H1 (cell line): ENCODE measurements around the gene IFT27. TPM values are rescaled to one million over a fixed set of nuclear protein-coding genes. Genes with fewer than 3 reads are reported as not detected.

ENCODE experiments used
- CTCF ChIA-PET: fragments of 300-600 bp; sonication (Branson Sonifier 250); formaldehyde crosslinking; loops from one replicate; lab custom pipeline; 2021; ENCODE audit not compliant: partially characterized antibody; lab: Charles Lee
- POLR2A ChIA-PET: fragments of 300-600 bp; sonication (Branson Sonifier 250); formaldehyde crosslinking; loops from one replicate; lab custom pipeline; 2021; ENCODE audit warnings: inconsistent platforms; ENCODE audit not compliant: partially characterized antibody; lab: Charles Lee
- DNase-seq, 2 experiments: peaks; one replicate each; pipeline versions ENCODE4 v3.0.0 to v3.0.0-alpha.2; 2010 to 2022; ENCODE audit warnings: low spot score in 2 of 2, low read depth in 1 of 2, mixed read lengths in 1 of 2
- FAIRE-seq: peaks from 2 replicates; lab custom pipeline; 2011; peaks lifted over from hg19 to GRCh38; lab: Jason Lieb, UNC
- H2AFZ ChIP-seq: 2 replicates; pipeline ENCODE4 v1.8.1; 2012; ENCODE audit warnings: low read length, inconsistent platforms
- H2AK5ac ChIP-seq: 2 replicates; pipeline ENCODE4 v1.6.1; 2013; ENCODE audit warnings: low read depth, low read length
- H2BK120ac ChIP-seq: replicated peaks from 2 replicates; pipeline ENCODE3; 2013; ENCODE audit warnings: low read depth, low read length, inconsistent platforms
- H2BK12ac ChIP-seq: 2 replicates; pipeline ENCODE4 v1.6.1; 2013; ENCODE audit warnings: low read depth, low read length
- H2BK15ac ChIP-seq: 2 replicates; pipeline ENCODE4 v1.6.1; 2013; ENCODE audit warnings: low read length
- H2BK20ac ChIP-seq: 2 replicates; pipeline ENCODE4 v1.6.1; 2013; ENCODE audit warnings: low read length
- H2BK5ac ChIP-seq: 2 replicates; pipeline ENCODE4 v1.6.1; 2013; ENCODE audit warnings: low read depth, low read length
- H3K14ac ChIP-seq: 2 replicates; pipeline ENCODE4 v1.6.1; 2013; ENCODE audit warnings: inconsistent platforms; ENCODE audit not compliant: insufficient read length
- H3K18ac ChIP-seq: 2 replicates; pipeline ENCODE4 v1.6.1; 2013; ENCODE audit warnings: low read length; ENCODE audit errors: extremely low read depth
- H3K23ac ChIP-seq: 2 replicates; pipeline ENCODE4 v1.6.1; 2013; ENCODE audit warnings: inconsistent platforms; ENCODE audit not compliant: insufficient read length
- H3K23me2 ChIP-seq: 2 replicates; pipeline ENCODE4 v1.6.1; 2013; ENCODE audit warnings: low read depth, low read length
- H3K27ac ChIP-seq: 2 replicates; pipeline ENCODE4 v1.6.1; 2011; ENCODE audit warnings: low read depth, low read length, inconsistent platforms
- H3K27me3 ChIP-seq, 4 experiments: replicated peaks in 1 of 4; 1 replicate in 1 of 4; 2 replicates in 3 of 4; pipeline versions ENCODE4 v1.6.1 to v1.8.1; 2011 to 2013; ENCODE audit warnings: low read length in 3 of 4, mild to moderate bottlenecking in 3 of 4, inconsistent platforms in 2 of 4, mixed read lengths in 2 of 4, moderate library complexity in 1 of 4; ENCODE audit not compliant: control insufficient read depth in 3 of 4, insufficient read depth in 3 of 4; ENCODE audit errors: extremely low read depth in 1 of 4
- H3K36me3 ChIP-seq, 4 experiments: 2 replicates each; pipeline versions ENCODE4 v1.6.1 to v1.8.1; 2011 to 2013; ENCODE audit warnings: mild to moderate bottlenecking in 4 of 4, low read length in 3 of 4, moderate library complexity in 2 of 4, control low read depth in 1 of 4, inconsistent platforms in 1 of 4; ENCODE audit not compliant: insufficient read depth in 4 of 4, control insufficient read depth in 2 of 4
- H3K4ac ChIP-seq: replicated peaks from 2 replicates; pipeline ENCODE3; 2013; ENCODE audit warnings: low read length, low read depth, mixed read lengths, inconsistent platforms; ENCODE audit not compliant: insufficient read length
- H3K4me1 ChIP-seq, 4 experiments: replicated peaks in 1 of 4; 1 replicate in 1 of 4; 2 replicates in 3 of 4; pipeline versions ENCODE4 v1.6.1 to v1.8.1; 2011 to 2013; ENCODE audit warnings: low read length in 3 of 4, inconsistent platforms in 2 of 4, mixed read lengths in 1 of 4; ENCODE audit not compliant: insufficient read depth in 4 of 4, control insufficient read depth in 3 of 4
- H3K4me2 ChIP-seq, 2 experiments: 2 replicates each; pipeline versions ENCODE4 v1.6.1 to v1.8.1; 2011 to 2013; ENCODE audit warnings: low read depth in 2 of 2, low read length in 2 of 2, control low read depth in 1 of 2, inconsistent platforms in 1 of 2, mild to moderate bottlenecking in 1 of 2; ENCODE audit not compliant: insufficient read depth in 1 of 2
- H3K4me3 ChIP-seq, 4 experiments: fragments of 200-600, 300-600 bp in 1 of 4; sonication (generic), shearing (Covaris generic), sonication (Bioruptor Twin) in 1 of 4; 2 replicates each; pipeline versions ENCODE4 v1.5.1 to v1.8.1; 2011 to 2016; ENCODE audit warnings: low read length in 4 of 4, low read depth in 3 of 4, control low read depth in 2 of 4, inconsistent platforms in 2 of 4, mild to moderate bottlenecking in 2 of 4, mixed read lengths in 1 of 4, moderate library complexity in 1 of 4; ENCODE audit not compliant: insufficient read depth in 2 of 4; ENCODE audit errors: extremely low read depth in 1 of 4
- H3K56ac ChIP-seq: replicated peaks from 2 replicates; pipeline ENCODE3; 2013; ENCODE audit warnings: low read depth, mild to moderate bottlenecking, mixed read lengths, low read length, inconsistent platforms; ENCODE audit not compliant: insufficient read length
- H3K79me1 ChIP-seq: 2 replicates; pipeline ENCODE4 v1.6.1; 2013; ENCODE audit warnings: low read depth, low read length, control low read depth
- H3K79me2 ChIP-seq, 2 experiments: 2 replicates each; pipeline versions ENCODE4 v1.6.1 to v1.8.1; 2012 to 2013; ENCODE audit warnings: low read length in 2 of 2, mild to moderate bottlenecking in 2 of 2, inconsistent platforms in 1 of 2; ENCODE audit not compliant: insufficient read depth in 2 of 2, control insufficient read depth in 1 of 2
- H3K9ac ChIP-seq, 4 experiments: replicated peaks in 1 of 4; 1 replicate in 1 of 4; 2 replicates in 3 of 4; pipeline versions ENCODE4 v1.6.1 to v1.8.1; 2011 to 2013; ENCODE audit warnings: low read depth in 3 of 4, low read length in 3 of 4, control low read depth in 2 of 4, mild to moderate bottlenecking in 2 of 4, moderate library complexity in 2 of 4, inconsistent platforms in 1 of 4; ENCODE audit errors: extremely low read depth in 1 of 4
- H3K9me3 ChIP-seq, 2 experiments: 2 replicates each; pipeline versions ENCODE4 v1.6.1 to v1.8.1; 2012 to 2013; ENCODE audit warnings: mild to moderate bottlenecking in 2 of 2, moderate library complexity in 2 of 2, control low read depth in 1 of 2, inconsistent platforms in 1 of 2, low read depth in 1 of 2, low read length in 1 of 2, mixed read lengths in 1 of 2; ENCODE audit not compliant: insufficient read depth in 2 of 2
- H4K20me1 ChIP-seq, 2 experiments: replicated peaks in 1 of 2; 2 replicates each; pipeline versions ENCODE3 to v1.8.1; 2011 to 2013; ENCODE audit warnings: inconsistent platforms in 2 of 2, low read length in 2 of 2, mild to moderate bottlenecking in 1 of 2; ENCODE audit not compliant: insufficient read depth in 2 of 2, control insufficient read depth in 1 of 2
- H4K5ac ChIP-seq: 2 replicates; pipeline ENCODE4 v1.6.1; 2013; ENCODE audit warnings: low read length, low read depth, mixed read lengths, inconsistent platforms; ENCODE audit not compliant: insufficient read length
- H4K8ac ChIP-seq: 2 replicates; pipeline ENCODE4 v1.8.0; 2013; ENCODE audit warnings: mild to moderate bottlenecking, moderate library complexity, low read length, inconsistent platforms; ENCODE audit not compliant: insufficient read depth; ENCODE audit errors: extremely low read depth
- H4K91ac ChIP-seq: replicated peaks from 2 replicates; pipeline ENCODE3; 2013; ENCODE audit warnings: low read length, mixed read lengths, inconsistent platforms; ENCODE audit not compliant: insufficient read length
- CBX5 ChIP-seq: fragments of 300-800, 300-1000 bp; sonication (generic); IDR thresholded peaks from 2 replicates; pipeline ENCODE4 v1.7.1; 2016; ENCODE audit warnings: antibody characterized with exemption, low read length, low read depth
- CEBPB ChIP-seq: IDR thresholded peaks from 2 replicates; pipeline ENCODE4 v1.6.1; 2012; ENCODE audit warnings: low read depth, low read length
- EGR1 ChIP-seq: IDR thresholded peaks from 2 replicates; pipeline ENCODE4 v1.6.1; 2011; ENCODE audit warnings: low read depth, low read length, borderline replicate concordance
- RNF2 ChIP-seq: fragments of 200-900, 300-1000 bp; sonication (generic); IDR thresholded peaks from 2 replicates; pipeline ENCODE4 v1.7.1; 2016; ENCODE audit warnings: borderline replicate concordance, low read depth, mild to moderate bottlenecking, antibody characterized with exemption, low read length; ENCODE audit not compliant: poor library complexity, severe bottlenecking; ENCODE audit errors: missing control alignments
- WGBS, 2 experiments: shearing (Covaris generic) in 1 of 2; methylation state at CpG; one replicate each; pipeline versions ENCODE4 v1.1.6 to v1.1.7; 2013 to 2015; ENCODE audit warnings: low lambda C conversion rate in 2 of 2, mixed read lengths in 2 of 2, inconsistent platforms in 1 of 2, low coverage in 1 of 2, missing lambda C conversion rate in 1 of 2; ENCODE audit not compliant: insufficient replicate concordance in 2 of 2, insufficient coverage in 1 of 2, insufficient read length in 1 of 2; ENCODE audit errors: extremely low coverage in 1 of 2, missing lambda C conversion rate in 1 of 2; 5-methylcytosine and 5-hydroxymethylcytosine counted together
- polyA plus RNA-seq, 7 experiments: library from polyadenylated mRNA; depleted of rRNA in 3 of 7; stranded (reverse) in 5 of 7; unstranded in 2 of 7; fragments of >200 nt in 5 of 7; fragments of 200-250 nt in 2 of 7; gene quantifications; 1 replicate in 5 of 7; 2 replicates in 1 of 7; 4 replicates in 1 of 7; pipeline versions ENCODE4 v1.2.1 to v1.2.3, GENCODE V29; 2011 to 2013; ENCODE audit warnings: missing spikeins in 2 of 7, mixed read lengths in 2 of 7
- total RNA-seq: library from RNA; stranded (reverse); fragmentation: NEBNext Ultra II Directional; extraction: Animal tissue kit (Norgen Biotek cat#: 25700); gene quantifications from 2 replicates; pipeline ENCODE4 v1.2.1, GENCODE V29; 2021

IFT27 gene
- total and polyA plus RNA-seq, 2 of the 8 experiments (the other 6 are each of a cell fraction or from before 2014, with no cell fraction given), result 36.4 to 46.2 TPM

- Histone ChIP-seq H3K4me2 (no peak overlapping the region), H3K27ac (no peak overlapping the region), H3K9me3 (no peaks in the 10 kb centered on the region), H3K23me2 (no peaks in the 10 kb centered on the region), H2BK12ac (no peak overlapping the region), H3K4ac (no peak overlapping the region), H4K91ac (no peak overlapping the region), H3K18ac (no peak overlapping the region), H2AFZ (no peak overlapping the region), H3K9ac (no peak overlapping the region), H2BK5ac (no peak overlapping the region), H4K5ac (no peak overlapping the region), H3K27me3 (peaks cover 0 to 3% (median 1%) of the 10 kb centered on the region in 4 experiments; a peak in 2 of 7 replicates), H3K79me1 (no peaks in the 10 kb centered on the region), H3K4me3 (no peak overlapping the region), H2BK20ac (no peak overlapping the region), H2AK5ac (no peak overlapping the region; the same call in 1 of the 2 replicates), H3K23ac (no peak overlapping the region), H3K4me1 (no peaks in the 10 kb centered on the region), H4K8ac (no peak overlapping the region), H3K14ac (no peak overlapping the region), H3K56ac (no peak overlapping the region), H3K79me2 (no peaks in the 10 kb centered on the region), H3K36me3 (no peaks in the 10 kb centered on the region), H2BK120ac (no peak overlapping the region), H2BK15ac (no peak overlapping the region), H4K20me1 (peaks cover 0 to 4% of the 10 kb centered on the region in 2 experiments)
- DNase-seq (no peak), FAIRE-seq (no peak)
- ChIA-PET POLR2A (no interaction called here), CTCF (no interaction called here)
- WGBS, 2 experiments, result 93% methylated on average over 5 of the region's 5 CpGs; no CpG with 5 or more reads in 1 of the 2 experiments
- TF ChIP-seq EGR1, result no peak
- TF ChIP-seq CBX5, result no peak
- no peak for TF ChIP-seq CEBPB
- TF ChIP-seq RNF2, result no peak
Observed at GRCh38 chr22:36731916-36732315, 44.0 kb downstream of the IFT27 start.
